ENCODE results near the gene PREX1.

- TF ChIP-seq POLR2A (IDR thresholded peaks at IDR 0.05; ENCODE audit: low read length) (no peak), GATA1 (IDR thresholded peaks at IDR 0.05; ENCODE audit: low read depth, low read length) (no peak)
Observed at GRCh38 chr20:48706116-48706656, 121.6 kb downstream of the PREX1 start.

Data from erythroblast (primary cell).